ENCODE results near the gene ROGDI.

The ROGDI gene

GRCh38 chr16:4826526-4826925 is 24.1 kb upstream of the ROGDI start:
- Histone ChIP-seq H3K9me3 (no peaks in the 10 kb centered on the region), H3K27me3 (no peaks in the 10 kb centered on the region), H3K36me3 (peaks cover 99% of the 10 kb centered on the region), H3K4me3 (ENCODE audit: low read depth in 1 of 2, low read length in 1 of 2) (no peak overlapping the region), H3K27ac (no peak overlapping the region), H3K4me1 (ENCODE audit: control insufficient read depth in 1 of 2, insufficient read depth in 1 of 2, low read depth in 1 of 2, low read length in 1 of 2) (no peaks in the 10 kb centered on the region)
- TF ChIP-seq, protein P1, sequence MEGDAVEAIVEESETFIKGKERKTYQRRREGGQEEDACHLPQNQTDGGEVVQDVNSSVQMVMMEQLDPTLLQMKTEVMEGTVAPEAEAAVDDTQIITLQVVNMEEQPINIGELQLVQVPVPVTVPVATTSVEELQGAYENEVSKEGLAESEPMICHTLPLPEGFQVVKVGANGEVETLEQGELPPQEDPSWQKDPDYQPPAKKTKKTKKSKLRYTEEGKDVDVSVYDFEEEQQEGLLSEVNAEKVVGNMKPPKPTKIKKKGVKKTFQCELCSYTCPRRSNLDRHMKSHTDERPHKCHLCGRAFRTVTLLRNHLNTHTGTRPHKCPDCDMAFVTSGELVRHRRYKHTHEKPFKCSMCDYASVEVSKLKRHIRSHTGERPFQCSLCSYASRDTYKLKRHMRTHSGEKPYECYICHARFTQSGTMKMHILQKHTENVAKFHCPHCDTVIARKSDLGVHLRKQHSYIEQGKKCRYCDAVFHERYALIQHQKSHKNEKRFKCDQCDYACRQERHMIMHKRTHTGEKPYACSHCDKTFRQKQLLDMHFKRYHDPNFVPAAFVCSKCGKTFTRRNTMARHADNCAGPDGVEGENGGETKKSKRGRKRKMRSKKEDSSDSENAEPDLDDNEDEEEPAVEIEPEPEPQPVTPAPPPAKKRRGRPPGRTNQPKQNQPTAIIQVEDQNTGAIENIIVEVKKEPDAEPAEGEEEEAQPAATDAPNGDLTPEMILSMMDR (IDR thresholded peaks at IDR 0.05), result no peak

DNA sequence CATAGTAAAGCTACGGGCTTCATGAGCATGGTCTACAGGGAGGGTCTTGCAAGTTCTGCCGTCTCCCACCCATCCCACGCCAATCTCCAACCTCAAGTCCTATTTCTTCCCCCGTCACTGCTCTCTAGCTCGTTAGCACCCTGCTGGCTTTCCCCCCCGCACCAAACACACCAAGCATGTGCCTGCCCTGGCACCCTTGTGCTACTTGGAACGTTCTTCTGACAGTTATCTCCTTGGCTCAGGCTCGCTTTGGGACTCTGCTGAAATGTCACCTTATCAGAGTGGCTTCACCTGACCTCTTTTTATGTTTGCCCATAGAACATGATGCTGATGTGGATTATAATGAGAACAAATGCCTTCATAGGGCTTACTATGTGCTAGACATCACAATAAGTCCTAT is 22.8 kb upstream of the ROGDI start:
- Histone ChIP-seq H3K4me3 (ENCODE audit: low read depth in 1 of 2, low read length in 1 of 2) (no peak overlapping the region), H3K36me3 (peaks cover 99% of the 10 kb centered on the region), H3K4me1 (ENCODE audit: control insufficient read depth in 1 of 2, insufficient read depth in 1 of 2, low read depth in 1 of 2, low read length in 1 of 2) (no peaks in the 10 kb centered on the region), H3K27me3 (no peaks in the 10 kb centered on the region), H3K27ac (no peak overlapping the region), H3K9me3 (no peaks in the 10 kb centered on the region)
- TF ChIP-seq, protein P1 (IDR thresholded peaks at IDR 0.05), result no peak

- Histone ChIP-seq H3K27me3 (no peaks in the 10 kb centered on the region), H3K27ac (no peak overlapping the region), H3K9me3 (no peaks in the 10 kb centered on the region), H3K36me3 (peaks cover 99% of the 10 kb centered on the region), H3K4me1 (ENCODE audit: control insufficient read depth in 1 of 2, insufficient read depth in 1 of 2, low read depth in 1 of 2, low read length in 1 of 2) (no peaks in the 10 kb centered on the region), H3K4me3 (ENCODE audit: low read depth in 1 of 2, low read length in 1 of 2) (no peak overlapping the region)
- TF ChIP-seq, protein P1 (IDR thresholded peaks at IDR 0.05), result no peak
Observed at GRCh38 chr16:4820652-4821051, 18.2 kb upstream of the ROGDI start.

GRCh38 chr16:4814542-4815173 is 12.2 kb upstream of the ROGDI start:
- Histone ChIP-seq H3K36me3 (peaks cover 100% of the 10 kb centered on the region), H3K4me1 (ENCODE audit: control insufficient read depth in 1 of 2, insufficient read depth in 1 of 2, low read depth in 1 of 2, low read length in 1 of 2) (no peaks in the 10 kb centered on the region), H3K9me3 (no peaks in the 10 kb centered on the region)

DNA sequence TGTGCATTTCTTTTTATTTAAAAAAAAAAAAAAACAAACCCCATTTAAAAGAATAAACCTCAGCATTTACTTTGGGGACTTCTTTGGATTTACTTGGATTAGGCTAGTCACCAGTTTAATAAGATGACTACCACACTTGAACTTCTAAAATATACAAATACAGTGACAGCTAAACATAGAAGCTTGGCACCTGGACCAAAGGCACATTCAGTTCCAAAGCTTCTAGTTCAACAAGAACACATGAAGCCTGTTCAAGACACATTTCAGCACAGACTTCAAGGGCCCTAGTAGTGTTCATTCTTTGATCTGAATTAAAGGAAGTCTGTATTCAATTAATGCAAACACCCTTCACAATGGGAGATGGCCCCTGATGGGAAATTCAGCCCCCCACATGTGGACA is 11.6 kb upstream of the ROGDI start:
- H3K4me3 ChIP-seq (ENCODE audit: low read depth in 1 of 2, low read length in 1 of 2), result no peak overlapping the region
- H3K36me3 ChIP-seq, result peaks cover 100% of the 10 kb centered on the region
- H3K27me3 ChIP-seq, result no peaks in the 10 kb centered on the region
- no peaks in the 10 kb centered on the region for H3K9me3 ChIP-seq
- no peaks in the 10 kb centered on the region for H3K4me1 ChIP-seq (ENCODE audit: control insufficient read depth in 1 of 2, insufficient read depth in 1 of 2, low read depth in 1 of 2, low read length in 1 of 2)
- TF ChIP-seq, protein P1 (IDR thresholded peaks at IDR 0.05), result no peak
- no peak overlapping the region for H3K27ac ChIP-seq

More at GRCh38 chr16:4814542-4815173, 12.2 kb upstream of the ROGDI start:
- TF ChIP-seq, protein P1 (IDR thresholded peaks at IDR 0.05), result no peak
- Histone ChIP-seq H3K4me3 (ENCODE audit: low read depth in 1 of 2, low read length in 1 of 2) (no peak overlapping the region), H3K27me3 (no peaks in the 10 kb centered on the region), H3K27ac (no peak overlapping the region)

All from neutrophil (primary cell).